HG02678 (cell line): Measurements from ENCODE around the gene SLC22A23.
A peak's percentile ranks its signal among the peaks of the same experiment; 100 is the strongest.

Experiments
- ATAC-seq: cut with Tn5 transposase; IDR thresholded peaks from one replicate; pipeline ENCODE4 v1.9.1; 2021; ENCODE audit warnings: mild to moderate bottlenecking, moderate library complexity; ENCODE audit not compliant: unreplicated experiment

SLC22A23 gene

DNA sequence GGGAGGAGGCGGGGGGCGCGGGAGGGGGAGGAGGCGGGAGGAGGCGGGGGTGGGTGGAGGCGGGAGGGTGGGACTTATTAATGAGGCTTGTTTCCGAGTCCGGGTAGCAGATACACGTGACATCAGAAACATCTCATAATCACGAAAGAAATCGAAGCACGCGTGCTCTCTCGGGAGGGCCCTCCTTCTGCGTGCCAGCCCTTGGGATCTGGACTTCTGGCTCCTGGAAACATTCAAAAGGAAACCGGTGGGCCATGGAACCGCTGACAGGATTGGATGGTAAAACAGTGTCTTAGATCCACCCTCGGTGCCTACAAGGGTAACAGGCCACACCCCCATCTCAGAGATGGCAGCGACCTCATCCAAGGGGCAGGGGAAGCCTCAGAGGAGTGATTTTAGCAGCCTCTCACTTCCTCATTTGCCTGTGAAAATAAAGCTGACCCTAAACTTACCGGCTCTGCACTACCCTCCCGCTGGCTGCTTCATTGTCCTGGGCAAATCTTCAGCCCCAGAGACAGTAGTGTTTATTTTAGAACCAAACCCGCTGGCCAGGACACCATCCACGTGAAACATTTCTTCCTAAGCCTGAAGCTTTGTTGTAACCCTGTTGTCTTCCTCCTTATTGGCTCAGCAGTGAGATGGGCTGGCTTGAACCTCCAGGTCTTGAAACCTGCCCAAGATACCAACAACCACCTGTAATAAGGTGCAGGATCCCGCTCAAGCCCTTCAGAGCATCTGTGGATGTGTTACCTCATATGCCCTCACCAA is 100.6 kb downstream of the SLC22A23 start:
- ATAC-seq: peak; percentile 87

DNA sequence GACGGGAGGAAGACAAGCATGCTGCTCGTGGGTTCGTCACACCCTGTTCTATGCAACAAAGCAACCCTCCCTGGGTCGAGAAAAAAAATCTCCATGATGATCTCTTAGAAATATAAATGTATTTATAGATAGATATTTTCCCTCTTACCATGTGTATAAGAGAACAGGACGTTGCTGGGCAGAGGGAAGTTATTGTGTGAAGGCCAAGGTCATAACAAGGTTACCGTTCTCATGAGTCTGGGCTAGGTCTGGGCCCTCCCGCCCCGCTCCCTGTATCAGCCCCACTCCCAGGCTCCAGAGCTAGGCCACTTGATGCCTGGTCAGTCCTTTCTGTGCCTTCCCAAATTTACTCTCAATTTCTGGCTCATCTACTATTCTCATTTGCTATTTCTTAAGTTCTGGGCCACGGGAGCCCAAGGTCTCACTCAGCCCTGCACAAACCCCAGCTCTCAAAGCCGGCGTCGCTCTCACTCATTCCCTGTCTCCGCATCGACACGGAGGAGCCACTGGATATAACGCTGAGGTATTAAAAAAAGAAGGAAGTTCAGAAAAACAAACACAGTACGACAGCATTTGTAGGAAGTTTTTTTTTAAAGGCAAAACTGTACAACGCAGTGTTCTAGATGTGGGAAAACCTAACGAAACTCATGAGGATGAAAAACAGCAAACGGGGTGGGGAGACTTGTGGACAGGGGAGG is 101.3 kb downstream of the SLC22A23 start:
- no peak for ATAC-seq

DNA sequence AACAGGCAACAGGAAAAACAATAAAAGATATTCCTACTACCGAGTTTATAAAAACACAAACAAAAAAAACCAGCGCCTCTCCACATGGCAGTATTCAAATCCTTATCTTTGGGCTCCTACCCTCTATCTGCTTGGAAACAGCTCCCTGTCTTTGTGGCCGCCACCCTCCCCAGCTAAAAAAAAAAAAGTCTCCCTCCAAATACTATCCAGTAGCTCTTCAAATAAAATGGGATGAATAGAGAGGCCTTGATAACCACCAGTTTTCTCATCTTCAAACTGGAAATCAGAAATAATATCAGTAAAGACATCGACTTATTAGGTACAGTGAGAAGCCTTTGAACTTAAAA is 101.9 kb downstream of the SLC22A23 start:
- no peak for ATAC-seq

DNA sequence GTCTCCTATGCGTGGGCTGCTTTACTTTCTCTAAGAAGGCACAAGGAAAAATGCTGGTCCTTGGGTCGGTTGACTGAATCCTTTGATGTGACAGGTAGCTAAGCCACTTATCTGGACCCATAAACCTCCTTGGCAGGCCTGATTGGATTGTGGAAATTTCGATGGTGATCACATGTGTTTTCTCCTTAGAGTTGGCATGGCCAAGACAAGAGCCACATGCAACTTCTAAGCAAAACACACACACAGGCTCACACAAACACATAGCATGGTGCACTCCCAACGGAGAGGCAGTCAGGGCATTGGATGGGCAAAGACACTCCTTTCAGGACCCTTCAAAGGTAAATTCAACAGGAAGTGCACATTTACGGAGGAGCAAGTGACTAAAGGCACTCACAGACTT is 102.9 kb downstream of the SLC22A23 start:
- ATAC-seq: no peak

DNA sequence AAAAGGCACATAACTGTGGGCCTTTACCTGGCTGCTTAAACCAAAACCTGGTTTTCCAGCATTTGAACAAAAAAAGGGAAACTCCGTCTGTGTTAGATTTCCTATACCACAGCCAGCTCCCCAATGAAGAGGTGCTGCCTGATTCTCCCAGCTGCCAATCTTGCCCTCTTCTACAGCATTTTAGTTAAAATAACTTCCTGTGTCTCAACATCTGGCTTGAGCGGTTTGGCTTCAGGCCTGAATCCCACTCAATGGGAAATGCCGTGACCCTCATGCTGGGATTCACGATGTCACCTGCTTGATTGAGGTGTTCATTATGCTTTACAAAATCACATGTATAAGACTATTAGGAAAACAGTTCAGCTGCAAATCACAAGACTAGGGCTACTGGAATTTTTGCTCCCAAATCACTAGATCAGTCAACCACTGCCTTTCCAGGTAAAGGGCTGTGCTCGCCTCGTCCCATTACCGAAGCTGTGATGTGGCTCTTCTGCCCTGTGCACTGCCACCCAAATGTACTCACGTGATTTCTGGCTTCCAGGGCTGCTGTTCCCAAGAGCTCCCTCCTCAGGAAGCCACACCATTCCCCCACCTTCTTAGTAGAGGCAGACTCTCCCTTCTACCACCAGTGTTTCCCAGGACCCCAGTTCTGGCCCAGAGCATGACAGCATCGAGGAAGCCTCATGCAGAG is 103.5 kb downstream of the SLC22A23 start:
- ATAC-seq: no peak

DNA sequence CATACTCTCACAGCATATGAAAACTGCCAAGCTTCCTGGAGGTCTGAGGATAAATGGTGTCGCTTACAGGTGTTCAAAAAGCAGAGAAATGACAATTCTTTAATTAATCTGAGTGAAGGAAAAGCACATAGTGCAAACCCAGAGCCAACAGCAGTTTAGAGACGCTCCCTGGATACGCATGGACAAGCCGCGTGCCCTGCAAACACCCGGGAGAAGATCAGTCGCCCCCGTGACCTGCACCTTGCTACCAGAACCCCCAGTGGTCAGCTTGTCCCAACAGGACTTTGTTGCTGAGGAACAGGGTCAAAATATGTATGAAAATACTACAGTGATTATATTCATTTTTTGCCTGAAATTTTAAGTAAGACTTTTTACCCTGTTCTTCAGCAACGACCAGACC is 104.2 kb downstream of the SLC22A23 start:
- no peak for ATAC-seq

DNA sequence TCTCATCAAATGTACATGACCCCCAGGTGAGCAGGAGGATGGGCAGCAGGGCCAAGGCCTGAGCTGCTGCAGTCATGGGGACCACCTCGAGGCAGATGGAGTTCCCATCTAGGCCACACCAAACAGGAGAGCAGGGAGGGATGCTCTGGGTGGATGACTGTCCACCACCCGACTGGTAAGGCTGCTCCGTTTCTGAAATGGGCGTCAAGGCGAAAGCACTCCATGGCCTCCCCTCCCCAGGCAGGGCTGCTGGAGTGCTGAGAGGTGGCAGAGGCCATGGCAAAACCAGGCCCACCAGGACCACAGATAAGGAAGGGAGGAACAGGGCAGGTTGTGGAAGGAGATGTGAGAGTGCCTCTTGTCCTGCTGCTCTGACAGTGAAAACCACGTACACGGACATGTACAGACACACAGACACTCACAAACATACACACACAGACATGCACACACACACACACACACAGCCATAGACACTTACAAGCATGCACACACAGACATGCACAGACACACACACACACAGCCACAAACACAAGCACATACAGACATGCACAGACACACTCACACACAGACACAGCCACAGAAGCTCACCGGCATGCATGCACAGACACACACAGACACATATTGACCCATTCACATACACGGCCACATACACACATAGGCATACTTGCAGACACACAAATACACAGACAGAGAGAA is 104.9 kb downstream of the SLC22A23 start:
- no peak for ATAC-seq

DNA sequence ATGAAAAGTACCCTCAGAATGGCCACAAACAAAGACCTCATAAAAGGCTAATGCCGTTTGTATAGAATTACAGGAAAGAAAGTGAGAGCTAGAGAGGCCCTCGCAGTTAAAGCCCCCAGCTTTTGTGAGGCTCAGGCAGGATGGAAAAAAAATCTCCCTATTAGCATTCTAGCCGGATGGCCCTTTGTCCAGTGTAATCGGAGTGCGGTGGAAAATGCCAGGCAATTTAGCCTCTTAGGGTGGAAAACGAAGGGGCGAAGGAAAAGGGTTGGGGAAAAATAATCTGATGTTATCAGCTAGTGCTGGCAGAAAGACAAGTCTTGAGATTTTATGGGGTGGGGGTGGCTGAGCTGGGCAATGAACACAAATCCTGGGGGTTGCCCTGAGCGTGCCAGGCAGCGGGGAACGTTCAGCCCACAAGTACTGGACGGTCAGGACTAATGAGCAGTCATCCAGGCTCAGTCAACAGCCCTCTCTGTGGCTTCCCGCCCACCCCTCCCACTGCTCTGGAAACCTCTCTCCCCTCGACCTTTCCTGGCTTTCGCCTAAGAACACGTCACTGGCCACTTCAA is 105.7 kb downstream of the SLC22A23 start:
- no peak for ATAC-seq

DNA sequence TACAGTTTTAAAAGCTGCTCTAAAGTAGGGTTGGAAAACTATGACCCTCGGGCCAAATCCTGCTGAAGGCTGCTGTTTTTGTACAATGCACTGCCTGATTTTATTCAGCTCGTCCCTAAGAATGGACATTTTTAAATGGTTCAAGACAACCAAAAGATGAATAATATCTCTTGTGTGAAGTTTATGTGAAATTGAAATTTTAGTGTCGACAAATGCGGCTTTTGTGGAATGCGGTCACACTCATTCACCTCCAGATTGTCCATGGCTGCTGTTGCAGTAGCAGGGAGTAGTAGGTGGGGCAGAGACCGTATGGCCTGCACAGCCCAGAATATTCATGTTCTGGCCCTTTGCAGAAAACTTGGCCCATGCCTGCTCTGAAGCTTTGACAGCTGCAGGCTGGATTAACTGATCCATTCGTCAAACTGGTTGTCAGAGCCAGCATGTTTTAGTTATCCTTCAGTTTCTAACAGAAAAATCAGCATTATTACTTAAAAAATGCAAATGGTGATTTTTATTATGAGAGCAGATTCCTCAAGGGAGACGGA is 106.5 kb downstream of the SLC22A23 start:
- no peak for ATAC-seq

DNA sequence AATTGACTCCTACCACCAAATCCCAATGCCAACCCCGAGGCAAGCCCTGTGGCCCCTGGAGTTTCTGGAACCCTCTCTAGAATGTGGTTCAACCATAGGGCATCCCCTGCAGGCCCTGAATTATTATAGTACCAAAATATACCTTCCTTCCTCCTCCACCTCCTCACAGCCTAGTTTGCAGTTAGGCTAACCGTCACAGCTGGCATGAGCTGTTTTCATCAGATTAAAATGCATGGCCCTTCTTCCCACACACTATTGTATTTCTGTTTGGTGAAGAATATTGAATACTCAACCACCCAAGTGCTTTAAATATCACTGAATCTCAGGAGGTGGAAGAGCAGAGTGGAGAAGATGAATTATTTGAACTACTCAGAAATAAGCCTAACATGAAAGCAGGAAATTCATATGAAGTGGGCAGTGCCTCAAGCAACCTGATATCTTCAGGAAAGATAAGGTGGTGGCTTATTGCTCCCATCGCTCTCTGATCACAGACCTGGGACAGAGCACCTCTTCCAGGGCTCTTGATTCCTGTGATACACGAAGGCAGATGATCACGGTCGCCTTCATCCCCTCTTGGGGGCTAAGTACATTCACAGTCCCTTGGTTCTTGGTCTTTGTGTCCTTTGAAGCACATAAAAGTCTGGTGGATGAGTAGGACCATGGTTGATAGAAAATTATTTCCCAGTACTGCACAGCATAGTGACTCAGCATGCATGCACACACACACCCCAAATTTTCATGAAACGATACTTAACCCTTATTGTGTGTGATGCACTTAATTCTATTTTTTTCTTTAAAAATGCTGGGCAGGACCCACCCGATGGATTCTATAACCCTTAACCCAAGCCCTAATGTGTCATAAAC is 107.2 kb downstream of the SLC22A23 start:
- ATAC-seq: no peak

DNA sequence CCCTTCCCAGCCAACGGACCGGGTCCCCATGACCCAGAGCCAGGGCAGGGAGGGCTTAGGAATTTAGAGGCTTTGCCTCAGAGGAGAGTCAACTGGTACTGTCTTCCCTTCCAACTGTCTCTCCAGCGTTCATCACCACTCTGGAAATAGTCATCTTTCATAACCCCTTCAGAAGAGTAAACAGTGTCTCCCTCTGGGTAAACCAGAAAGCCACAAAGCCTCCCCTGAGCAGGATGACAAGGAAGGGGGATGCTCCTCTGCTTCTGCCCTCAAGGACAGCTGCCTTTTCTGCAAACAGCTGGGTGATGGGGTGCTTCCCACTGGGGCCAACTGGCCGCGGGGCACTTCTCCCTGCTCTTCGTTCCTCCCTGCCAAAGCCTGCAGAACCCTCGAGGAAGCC is 108.0 kb downstream of the SLC22A23 start:
- ATAC-seq: no peak

DNA sequence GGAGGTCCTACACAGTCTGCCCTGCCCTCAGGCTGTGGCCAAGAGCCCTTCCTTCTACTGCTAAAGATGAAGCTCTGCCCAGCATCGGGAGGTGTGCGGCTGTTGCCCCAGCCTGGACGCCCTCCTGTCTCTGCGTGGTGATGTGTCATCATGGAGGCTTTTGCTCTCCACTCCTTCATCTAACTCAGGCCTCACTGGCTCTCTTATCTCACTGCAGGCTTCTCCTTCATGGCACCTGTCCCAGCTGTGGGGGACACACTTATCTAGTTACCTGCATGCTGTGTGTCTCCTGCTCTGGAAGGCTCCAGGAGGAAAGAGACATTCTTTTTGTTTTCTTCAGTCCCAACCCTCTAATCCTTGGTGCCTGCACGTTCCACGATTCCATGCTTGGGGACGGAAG is 109.0 kb downstream of the SLC22A23 start:
- no peak for ATAC-seq

DNA sequence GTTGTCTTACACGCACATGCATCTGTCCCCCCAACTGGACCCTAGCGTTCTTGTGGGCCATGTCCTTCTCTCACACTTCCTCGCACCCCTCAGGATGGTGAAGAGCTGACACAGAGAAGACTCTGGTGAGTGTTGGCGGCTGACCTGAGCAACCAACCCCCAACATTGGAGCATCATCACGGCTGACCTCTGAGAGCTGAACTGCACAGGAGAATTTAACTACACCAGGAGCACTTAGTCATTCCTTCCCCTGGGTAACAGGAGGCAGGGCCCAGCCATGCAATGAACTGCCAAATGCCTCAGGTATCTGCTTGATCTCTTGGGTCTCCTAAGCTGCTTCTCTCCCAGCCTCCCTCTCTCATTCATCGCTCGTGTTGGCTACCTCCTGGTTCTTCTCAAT is 109.6 kb downstream of the SLC22A23 start:
- no peak for ATAC-seq

DNA sequence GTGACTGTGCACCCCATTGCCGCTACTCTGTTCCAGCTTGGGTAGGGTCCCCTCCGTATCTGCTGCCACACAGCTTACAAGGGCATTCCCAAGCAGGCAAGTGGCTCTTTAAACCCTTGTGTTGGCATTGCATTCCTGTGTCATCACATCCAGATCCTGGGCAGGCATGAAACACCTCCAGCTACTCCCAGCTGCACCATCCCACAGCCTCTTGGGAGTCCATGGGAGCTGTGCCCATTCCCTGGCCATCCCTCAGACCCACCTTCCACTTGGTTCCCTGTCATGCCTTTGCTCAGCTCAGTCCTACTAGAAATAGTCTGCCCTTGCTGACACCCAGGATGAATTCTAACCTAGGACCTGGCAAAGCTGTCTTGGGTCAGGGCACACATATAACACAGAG is 110.4 kb downstream of the SLC22A23 start:
- no peak for ATAC-seq

DNA sequence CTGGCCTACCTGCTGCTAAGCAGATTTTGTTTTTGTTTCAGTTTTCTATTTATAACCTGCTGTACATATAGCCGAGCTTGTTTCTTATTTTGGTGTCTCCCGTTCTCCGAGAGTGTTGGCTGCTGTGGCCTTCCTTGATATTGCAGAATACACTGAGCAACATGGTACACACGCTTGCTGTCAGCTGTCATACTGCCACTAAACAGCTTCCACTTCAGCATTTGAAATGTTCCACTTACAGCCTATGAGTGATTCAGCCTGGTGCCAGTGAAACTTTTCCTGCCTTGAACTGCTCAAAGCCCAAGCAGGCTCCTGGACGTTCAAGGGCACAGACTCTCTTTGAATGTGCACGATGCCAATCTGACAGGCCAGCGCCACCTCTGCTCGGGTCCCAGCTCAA is 111.0 kb downstream of the SLC22A23 start:
- ATAC-seq: no peak

DNA sequence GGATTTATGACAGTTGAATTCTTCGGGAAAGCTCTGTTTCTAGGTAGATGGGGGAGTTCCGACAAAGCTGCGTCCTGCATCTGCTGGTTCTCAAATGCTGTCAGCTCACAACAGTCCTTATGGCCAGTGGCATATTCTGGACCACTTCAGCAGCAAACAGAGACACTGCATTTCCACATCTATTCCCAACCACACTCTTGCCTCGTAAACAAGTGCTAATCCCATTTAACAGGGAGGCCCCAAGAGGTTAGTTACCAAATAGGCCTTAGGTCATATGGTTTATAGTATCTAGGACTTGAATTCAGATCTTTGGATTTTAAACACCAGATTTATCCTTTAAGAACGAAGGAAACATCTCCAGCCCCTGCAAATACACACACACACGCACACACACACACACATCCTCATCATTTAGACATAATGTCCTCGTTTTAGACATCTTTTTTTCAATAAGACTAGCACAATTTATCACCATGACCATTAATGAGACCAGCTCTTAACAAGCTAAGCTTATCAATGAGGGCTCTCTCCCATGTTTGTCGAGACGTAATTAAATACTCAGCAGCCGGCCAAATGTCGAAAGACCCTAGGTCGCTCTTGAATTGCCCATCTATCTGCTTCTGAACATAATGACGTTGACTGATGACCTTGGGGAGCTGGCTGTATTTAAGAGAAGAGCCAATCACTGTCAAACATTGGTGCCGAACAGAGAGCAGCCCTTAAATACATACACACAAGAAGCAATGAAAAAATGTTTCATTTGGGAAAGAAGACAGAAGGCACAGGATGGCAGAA is 113.6 kb downstream of the SLC22A23 start:
- no peak for ATAC-seq

DNA sequence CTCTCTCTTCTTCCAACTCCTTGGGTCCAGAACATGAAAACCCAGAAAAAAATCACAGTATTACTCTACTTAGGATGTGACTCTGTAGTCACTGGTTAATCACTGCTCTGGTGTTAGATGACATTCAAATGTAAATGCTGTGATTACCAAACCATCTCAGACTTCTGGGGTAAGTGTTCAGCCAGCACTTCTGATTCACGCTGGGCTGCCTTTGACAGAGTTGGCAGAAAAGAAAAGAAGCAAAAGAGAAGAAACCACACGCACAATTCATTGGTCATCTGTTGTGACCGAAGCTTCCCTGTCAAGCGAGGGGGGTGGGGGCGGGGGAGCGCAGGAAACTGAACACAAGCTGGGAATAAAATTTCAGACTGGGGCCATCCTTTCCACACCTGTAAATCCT is 115.4 kb downstream of the SLC22A23 start:
- no peak for ATAC-seq

DNA sequence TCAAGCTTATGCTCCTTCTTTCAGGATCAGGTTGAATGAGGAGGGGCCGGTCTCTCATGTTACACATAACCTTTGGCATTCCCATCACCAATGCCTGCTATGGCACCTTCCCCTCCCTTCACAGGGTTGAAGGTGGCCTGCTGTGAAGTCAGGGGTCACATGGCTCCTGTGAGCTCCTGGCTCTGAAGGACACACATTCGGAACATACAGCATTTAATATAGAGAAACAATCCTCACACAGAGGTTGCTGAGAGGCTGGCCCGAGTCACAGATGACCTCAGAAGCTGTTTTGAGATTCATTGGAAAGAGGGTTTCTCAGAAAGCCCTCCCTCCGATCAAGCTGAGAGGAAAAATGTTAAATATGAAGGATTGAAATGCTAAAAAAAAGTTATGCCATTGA is 116.0 kb downstream of the SLC22A23 start:
- no peak for ATAC-seq

DNA sequence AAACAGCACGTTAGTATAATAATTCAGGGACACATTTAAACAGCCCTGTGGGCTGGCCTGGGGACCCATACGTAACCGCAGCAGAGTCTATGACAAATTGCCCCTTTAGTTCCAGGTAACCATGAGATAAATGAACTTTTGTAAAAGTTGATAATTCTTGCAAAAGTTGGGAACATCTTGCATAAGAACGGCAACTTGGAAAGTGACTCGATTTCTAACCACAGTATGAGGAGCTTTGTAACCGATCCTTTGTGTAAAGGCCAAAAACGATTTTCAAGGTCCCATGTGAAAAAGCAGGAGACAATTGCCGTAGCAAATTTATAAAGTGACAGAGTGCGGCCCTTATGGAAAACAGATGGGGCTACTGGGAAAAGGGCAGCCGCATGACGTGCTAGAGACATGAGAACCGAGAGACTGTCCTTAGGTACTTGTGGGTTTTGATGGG is 116.5 kb downstream of the SLC22A23 start:
- no peak for ATAC-seq
